Measurements from ENCODE around the gene GNB4. TPM values are rescaled to one million over a fixed set of nuclear protein-coding genes. Genes with fewer than 3 reads are reported as not detected.

GNB4 gene
- total and polyA plus RNA-seq, 2 of the 8 experiments (the other 6 are each of a cell fraction or from before 2014, with no cell fraction given): 13.4 to 29.2 TPM

GRCh38 chr3:179418610-179419009, 32.7 kb downstream of the GNB4 start:
- Histone ChIP-seq H2BK120ac (replicated peaks; ENCODE audit: low read depth, low read length) (no peak overlapping the region), H2AFZ (ENCODE audit: low read length) (no peak overlapping the region), H4K20me1 (replicated peaks in 1 of 2; ENCODE audit: control insufficient read depth in 1 of 2, insufficient read depth in 2 of 2, low read length in 2 of 2) (no peaks in the 10 kb centered on the region), H3K14ac (ENCODE audit: insufficient read length) (no peak overlapping the region), H3K56ac (replicated peaks; ENCODE audit: insufficient read length, low read depth, low read length) (no peak overlapping the region), H3K4me3 (ENCODE audit: extremely low read depth in 1 of 4, insufficient read depth in 2 of 4, low read depth in 3 of 4, low read length in 4 of 4) (no peak overlapping the region), H3K4ac (replicated peaks; ENCODE audit: insufficient read length, low read depth, low read length) (no peak overlapping the region), H4K91ac (replicated peaks; ENCODE audit: insufficient read length, low read length) (no peak overlapping the region), H3K23ac (ENCODE audit: insufficient read length) (no peak overlapping the region), H2BK15ac (ENCODE audit: low read length) (no peak overlapping the region), H2BK20ac (ENCODE audit: low read length) (no peak overlapping the region), H3K36me3 (ENCODE audit: control insufficient read depth in 2 of 4, insufficient read depth in 4 of 4, low read length in 3 of 4) (0 out of 8 replicates have a peak, but pooled peaks cover 0 to 4% (median under 1%) of the 10 kb centered on the region in 4 experiments), H2BK5ac (ENCODE audit: low read depth, low read length) (no peak overlapping the region), H3K4me2 (ENCODE audit: insufficient read depth in 1 of 2, low read depth in 2 of 2, low read length in 2 of 2) (no peak overlapping the region), H2AK5ac (ENCODE audit: low read depth, low read length) (no peak overlapping the region), H4K5ac (ENCODE audit: insufficient read length, low read depth, low read length) (no peak overlapping the region), H3K23me2 (ENCODE audit: low read depth, low read length) (no peaks in the 10 kb centered on the region), H3K79me2 (ENCODE audit: control insufficient read depth in 1 of 2, insufficient read depth in 2 of 2, low read length in 2 of 2) (no peaks in the 10 kb centered on the region), H3K27me3 (replicated peaks in 1 of 4; ENCODE audit: control insufficient read depth in 3 of 4, extremely low read depth in 1 of 4, insufficient read depth in 3 of 4, low read length in 3 of 4) (no peaks in the 10 kb centered on the region), H3K79me1 (ENCODE audit: low read depth, low read length) (no peaks in the 10 kb centered on the region), H3K27ac (ENCODE audit: low read depth, low read length) (no peak overlapping the region), H4K8ac (ENCODE audit: extremely low read depth, insufficient read depth, low read length) (no peak overlapping the region), H3K9ac (replicated peaks in 1 of 4; ENCODE audit: extremely low read depth in 1 of 4, low read depth in 3 of 4, low read length in 3 of 4) (no peak overlapping the region), H3K18ac (ENCODE audit: extremely low read depth, low read length) (no peak overlapping the region), H3K9me3 (ENCODE audit: insufficient read depth in 2 of 2, low read depth in 1 of 2, low read length in 1 of 2) (no peaks in the 10 kb centered on the region), H3K4me1 (replicated peaks in 1 of 4; ENCODE audit: control insufficient read depth in 3 of 4, insufficient read depth in 4 of 4, low read length in 3 of 4) (no peaks in the 10 kb centered on the region), H2BK12ac (ENCODE audit: low read depth, low read length) (no peak overlapping the region)
- no peak for FAIRE-seq
- ChIA-PET CTCF (ENCODE audit: partially characterized antibody) (no interaction called here), POLR2A (ENCODE audit: partially characterized antibody) (no interaction called here)
- DNase-seq (ENCODE audit: low read depth in 1 of 2, low spot score in 2 of 2): no peak
- 78% methylated on average over 3 of the region's 3 CpGs; no CpG with 5 or more reads in 1 of the 2 experiments for WGBS, 2 experiments (ENCODE audit: extremely low coverage in 1 of 2, insufficient coverage in 1 of 2, insufficient read length in 1 of 2, insufficient replicate concordance in 2 of 2, low coverage in 1 of 2, low lambda C conversion rate in 2 of 2, missing lambda C conversion rate in 1 of 2)
- TF ChIP-seq KDM5A (IDR thresholded peaks at IDR 0.05; ENCODE audit: low read length) (no peak), TBP (IDR thresholded peaks at IDR 0.05; ENCODE audit: low read depth, low read length) (no peak), SP2 (IDR thresholded peaks at IDR 0.05; ENCODE audit: low read length) (no peak), CBX5 (IDR thresholded peaks at IDR 0.05; ENCODE audit: low read depth, low read length) (no peak), TEAD4 (IDR thresholded peaks at IDR 0.05; ENCODE audit: low read depth, low read length) (no peak), BCL11A (IDR thresholded peaks at IDR 0.05; ENCODE audit: low read depth in 2 of 2, low read length in 2 of 2) (no peak), POLR2A (IDR thresholded peaks at IDR 0.05; ENCODE audit: control extremely low read depth in 1 of 2, low read depth in 2 of 2, low read length in 2 of 2) (no peak), EZH2 (IDR thresholded peaks at IDR 0.05; ENCODE audit: low read depth, low read length, severe bottlenecking) (no peak), CREB1 (IDR thresholded peaks at IDR 0.05) (no peak)

Measured in H1 (cell line).